ENCODE measurements around the gene ARHGAP18.
A peak's percentile ranks its signal among the peaks of the same experiment; 100 is the strongest.

The ARHGAP18 gene

DNA sequence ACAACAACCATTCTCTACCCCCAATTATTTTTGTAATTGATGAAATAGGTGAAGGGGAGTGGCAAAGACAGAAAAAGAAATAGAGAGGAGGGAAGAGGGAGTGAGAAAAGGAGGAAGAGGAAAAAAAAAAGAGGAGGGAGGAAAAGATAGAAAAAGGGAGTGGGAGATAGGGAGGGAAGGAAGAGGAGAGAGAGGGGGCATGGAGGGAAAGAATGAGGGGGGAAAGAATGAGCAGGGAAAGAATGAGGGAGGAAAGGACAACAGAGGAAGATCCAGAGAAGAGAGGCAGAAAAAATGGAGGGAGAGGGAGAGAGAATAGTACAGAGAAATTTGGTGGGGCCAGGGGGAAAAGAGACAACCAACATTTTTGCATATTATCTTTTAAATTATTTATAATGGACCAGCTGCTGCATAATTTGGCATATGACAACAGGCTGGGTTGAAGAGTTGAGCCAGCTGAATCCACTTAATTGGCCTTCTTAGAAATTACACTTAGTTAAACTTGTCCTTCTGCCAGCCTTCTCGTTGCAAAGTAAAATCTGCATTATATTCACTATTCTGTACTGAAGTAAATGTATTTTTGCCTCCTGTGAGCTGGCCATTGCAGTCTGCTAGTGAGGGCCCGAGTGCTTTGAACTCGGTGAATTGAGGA lies 101.0 kb downstream of the ARHGAP18 start:
- no peak for DNase-seq

DNA sequence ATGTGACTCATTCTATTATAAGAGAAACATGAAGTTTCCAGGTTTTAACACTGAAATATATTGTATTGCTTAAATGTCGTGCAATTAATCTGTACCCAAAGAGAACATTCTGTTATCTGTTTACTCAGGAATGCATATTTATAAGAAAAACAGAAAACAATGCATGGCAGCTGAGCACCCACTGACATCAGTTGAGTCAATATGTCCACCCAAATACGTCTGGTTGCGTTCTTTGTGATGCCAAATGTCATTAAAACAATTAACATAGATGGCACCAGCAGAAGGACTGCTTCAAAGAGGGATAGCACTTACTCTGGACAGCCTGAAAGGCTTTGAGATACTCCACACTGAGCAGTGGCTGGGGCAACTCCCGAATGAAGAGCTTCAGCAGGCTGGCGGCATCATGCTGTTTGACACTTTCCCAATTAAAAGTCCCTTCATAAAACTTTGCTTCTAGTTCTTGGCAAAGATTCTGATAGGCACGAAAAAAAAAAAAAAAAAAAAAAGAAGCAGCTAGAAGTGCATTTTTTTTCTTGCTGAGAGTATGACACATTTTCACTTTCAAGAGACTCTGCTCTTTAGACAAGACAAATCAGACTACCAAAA lies 102.3 kb downstream of the ARHGAP18 start:
- peak; percentile 33 for DNase-seq

- DNase-seq = no peak
Observed at GRCh38 chr6:129606664-129607063, 103.3 kb downstream of the ARHGAP18 start.

GRCh38 chr6:129605967-129606366 lies 104.0 kb downstream of the ARHGAP18 start:
- no peak for DNase-seq

DNA sequence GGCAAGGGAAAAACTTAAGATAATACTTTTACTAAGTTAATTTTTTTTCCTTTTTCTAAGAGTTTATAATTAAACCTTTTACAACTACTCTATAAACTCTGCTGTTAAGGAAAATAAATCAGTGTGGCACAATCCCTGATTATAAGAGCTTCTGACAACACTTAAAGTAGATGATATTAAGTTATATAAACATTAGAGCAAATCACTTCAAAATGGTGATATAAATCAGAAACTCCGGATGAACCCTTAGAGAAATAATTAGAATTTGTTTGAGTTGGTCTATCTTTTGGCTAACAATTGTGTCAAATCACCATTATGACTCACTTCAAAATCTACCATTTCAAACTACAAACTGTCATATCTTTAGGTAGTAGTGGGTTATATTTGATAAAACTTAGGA lies 104.9 kb downstream of the ARHGAP18 start:
- no peak for DNase-seq

DNA sequence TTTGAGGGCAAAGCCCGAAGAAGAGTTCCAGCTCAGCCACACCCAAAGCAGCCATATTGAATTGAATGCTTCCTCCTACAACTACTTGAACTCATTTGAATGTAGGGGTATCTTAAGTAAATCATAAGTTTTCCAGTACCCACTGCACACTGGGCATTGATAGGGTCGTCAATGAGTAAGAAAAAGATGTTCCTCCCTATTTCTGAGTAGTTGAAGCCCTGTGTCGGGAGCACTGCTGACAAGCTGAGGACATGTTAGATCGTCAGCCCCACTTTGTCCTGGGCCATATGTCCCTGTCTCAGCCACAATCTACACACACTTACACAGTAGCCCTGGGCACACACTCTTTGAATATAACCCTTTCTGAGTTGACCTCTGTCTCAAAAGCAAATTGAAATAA lies 105.7 kb downstream of the ARHGAP18 start:
- no peak for DNase-seq

GRCh38 chr6:129603741-129604140 lies 106.2 kb downstream of the ARHGAP18 start:
- DNase-seq = no peak

GRCh38 chr6:129601323-129601722 lies 108.7 kb downstream of the ARHGAP18 start:
- DNase-seq = no peak

DNA sequence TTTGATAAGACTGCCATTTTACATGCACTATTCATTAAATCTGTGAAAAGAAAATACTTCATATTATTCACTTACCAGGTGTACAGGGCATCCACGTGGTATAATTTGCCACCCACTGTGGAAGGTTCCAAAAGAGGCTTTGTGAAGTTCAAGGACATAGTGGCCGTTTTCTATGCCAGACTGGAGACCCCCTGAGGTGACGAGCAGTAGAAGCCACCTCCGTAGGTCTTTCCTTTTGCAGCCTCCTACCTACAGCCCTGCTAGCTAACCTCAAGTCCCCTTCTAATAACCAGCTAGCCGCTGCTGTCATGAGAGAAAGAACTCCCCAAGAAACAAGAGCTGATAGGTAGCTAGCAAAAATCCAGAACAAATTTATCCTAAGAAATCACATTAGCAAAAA lies 110.5 kb downstream of the ARHGAP18 start:
- no peak for DNase-seq

- DNase-seq = peak; percentile 73
Observed at GRCh38 chr6:129598244-129599187, 111.5 kb downstream of the ARHGAP18 start.

DNA sequence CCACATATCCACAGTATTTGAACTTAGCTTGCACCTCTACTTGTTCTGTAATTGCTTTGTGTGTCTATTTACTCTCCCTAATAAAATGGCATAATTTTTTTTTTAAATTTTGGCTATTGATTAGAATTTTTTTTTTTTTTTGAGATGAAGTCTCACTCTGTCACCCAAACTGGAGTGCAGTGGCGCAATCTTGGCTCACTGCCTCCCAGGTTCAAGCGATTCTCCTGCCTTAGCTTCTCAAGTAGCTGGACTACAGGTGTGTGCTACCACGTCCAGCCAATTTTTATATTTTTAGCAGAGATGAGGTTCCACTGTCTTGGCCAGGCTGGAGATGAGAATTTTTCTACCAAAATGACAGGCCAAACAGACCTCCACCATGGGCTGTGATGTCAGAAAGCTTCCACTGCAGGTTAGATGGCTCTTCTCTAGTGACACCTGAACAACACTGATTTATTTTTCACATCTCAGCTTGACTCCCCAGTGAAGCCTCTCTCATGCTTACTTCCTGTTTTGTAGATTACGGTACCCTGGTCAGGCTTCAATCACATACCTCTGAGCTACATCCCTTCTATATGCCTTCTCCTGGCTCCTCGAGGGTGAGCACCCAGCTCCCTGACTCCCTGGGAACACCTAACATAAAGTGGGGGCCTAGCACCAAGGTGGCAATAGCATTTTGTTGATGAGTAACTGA lies 112.8 kb downstream of the ARHGAP18 start:
- DNase-seq = no peak

GRCh38 chr6:129596522-129596921 lies 113.5 kb downstream of the ARHGAP18 start:
- DNase-seq = no peak

- DNase-seq = no peak
Observed at GRCh38 chr6:129593233-129593564, 116.8 kb downstream of the ARHGAP18 start.

DNA sequence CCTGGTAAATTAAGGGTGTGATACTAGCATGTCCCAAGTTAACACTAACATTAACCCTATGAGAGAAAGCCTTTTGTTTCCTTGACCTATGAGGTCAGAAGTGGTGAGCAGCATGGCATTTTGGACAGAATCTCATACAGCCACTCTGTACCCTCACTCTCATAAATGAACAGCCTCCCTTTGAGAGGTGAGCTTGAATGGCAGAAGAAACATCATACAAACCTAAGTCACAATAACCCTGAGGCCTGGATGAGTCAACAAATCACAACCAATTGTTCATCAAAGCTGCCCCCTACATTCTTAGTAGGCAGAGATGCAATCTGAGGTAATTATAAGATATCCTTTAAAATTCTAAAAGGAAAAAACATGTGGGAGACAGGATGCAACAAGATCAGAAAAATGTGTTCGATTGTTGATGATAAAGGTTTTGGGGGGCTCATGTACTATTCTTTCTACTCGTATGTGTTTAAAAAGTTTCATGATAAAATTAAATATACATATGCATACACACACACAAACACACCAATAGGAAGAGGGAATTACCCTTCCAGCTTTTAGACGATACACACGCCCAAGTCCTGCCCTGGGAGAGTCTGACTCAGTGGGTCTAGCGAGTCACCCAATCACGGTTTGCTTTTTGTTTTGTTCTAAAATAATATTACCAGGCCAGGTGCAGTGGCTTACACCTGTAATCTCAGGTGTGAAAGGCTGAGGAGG lies 117.3 kb downstream of the ARHGAP18 start:
- no peak for DNase-seq

DNA sequence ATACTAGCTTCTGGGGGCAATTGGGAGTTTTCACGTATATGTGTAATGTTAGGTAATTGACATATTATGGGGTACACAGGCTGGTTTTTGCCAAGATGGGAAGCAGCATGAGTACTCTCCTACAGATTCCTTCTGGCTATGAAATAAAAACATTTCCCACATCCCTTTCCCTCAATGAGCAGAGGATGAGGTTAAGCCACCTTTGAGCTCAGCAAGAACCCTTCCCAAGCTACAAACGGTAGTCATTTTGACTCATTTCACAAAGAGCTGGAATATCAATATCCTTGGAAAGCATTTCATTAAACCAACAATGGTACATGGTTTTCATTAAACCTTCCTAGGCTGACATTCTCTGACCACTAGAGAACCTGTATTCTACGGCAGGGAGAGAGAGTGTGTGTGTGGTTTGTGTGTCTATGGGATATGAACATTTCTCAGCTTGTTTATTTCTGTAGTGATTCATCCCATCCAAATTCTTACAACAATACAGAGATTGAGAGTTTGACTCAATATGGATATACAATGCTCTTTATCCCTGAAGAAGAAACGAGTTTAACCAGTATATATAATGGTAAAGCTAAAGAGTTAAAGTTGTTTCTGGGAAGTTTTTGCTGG lies 119.5 kb downstream of the ARHGAP18 start:
- no peak for DNase-seq

DNA sequence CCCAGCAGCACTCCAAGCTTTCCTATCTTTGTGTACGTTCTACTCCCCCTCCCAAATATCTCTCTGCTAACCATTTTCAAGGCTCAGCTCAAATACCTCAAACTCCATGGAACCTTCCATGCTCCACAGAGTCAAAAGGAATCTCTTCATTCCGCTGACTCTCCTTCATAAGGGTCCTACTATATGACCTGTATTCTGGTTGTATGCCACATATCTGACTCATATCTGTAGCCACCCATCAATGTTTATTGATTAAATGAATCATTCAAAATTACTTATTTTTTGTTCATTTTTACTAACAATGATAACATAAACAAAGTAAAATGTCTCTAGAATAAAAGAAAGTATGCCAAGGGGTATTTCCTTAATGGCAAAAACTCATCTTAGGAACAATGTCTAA lies 123.2 kb downstream of the ARHGAP18 start:
- no peak for DNase-seq

DNA sequence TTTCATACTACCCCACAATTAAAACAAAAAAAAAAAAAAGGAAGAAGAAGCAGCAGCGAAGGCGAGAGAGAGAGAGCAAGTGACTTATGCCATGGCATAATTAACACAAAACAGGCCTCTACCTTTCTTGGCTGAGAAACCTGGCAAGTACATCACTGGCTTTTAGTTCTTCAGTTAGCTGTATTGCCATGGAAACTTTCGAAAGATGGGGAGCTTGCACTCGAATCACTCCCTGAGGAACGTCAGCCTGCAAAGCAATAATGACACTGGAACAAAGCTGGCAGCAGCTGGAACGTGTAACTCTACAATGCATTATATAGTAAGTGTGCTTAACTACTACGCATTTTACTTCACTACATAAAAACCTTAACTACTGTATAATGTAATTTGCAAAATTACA lies 126.1 kb downstream of the ARHGAP18 start:
- no peak for DNase-seq

GRCh38 chr6:129578315-129578714 lies 131.7 kb downstream of the ARHGAP18 start:
- no peak for DNase-seq

- DNase-seq = no peak
Observed at GRCh38 chr6:129577691-129578090, 132.3 kb downstream of the ARHGAP18 start.

GRCh38 chr6:129576456-129576855 lies 133.5 kb downstream of the ARHGAP18 start:
- no peak for DNase-seq

DNA sequence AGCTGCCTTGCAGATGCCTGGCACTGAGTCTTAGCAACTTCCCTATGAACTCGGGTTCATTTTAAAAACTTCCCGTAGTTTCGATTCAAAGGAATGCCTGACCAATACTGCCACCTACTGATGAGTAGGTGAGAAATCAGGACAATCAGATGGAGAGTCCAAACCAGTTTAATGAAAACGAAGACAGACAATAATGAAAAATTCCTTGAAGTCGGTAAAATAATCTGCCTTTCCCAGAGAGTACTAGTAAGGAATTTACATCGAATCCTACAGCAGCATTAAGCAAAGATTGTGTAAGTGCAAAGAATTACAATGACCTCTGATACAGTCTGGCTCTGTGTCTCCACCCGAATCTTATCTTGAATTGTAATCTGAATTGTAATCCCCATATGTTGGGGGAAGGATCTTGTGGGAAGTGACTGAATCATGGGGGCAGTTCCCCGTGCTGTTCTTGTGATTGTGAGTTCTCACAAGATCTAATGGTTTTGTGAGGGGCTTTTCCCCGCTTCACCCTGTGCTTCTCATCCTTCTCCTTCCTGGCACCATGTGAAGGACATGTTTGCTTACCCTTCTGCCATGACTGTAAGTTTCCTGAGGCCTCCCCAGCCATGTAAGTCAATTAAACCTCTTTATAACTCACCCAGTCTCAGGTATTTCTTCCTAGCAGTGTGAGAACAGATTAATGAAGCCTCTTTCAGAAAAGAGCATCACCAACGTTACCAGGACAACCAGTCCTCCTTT lies 134.4 kb downstream of the ARHGAP18 start:
- DNase-seq = no peak

All from NCI-H774 (cell line).